GM19238 (cell line): Measurements from ENCODE around the gene PLVAP.

Experiments
- DNase-seq: peaks from one replicate; pipeline ENCODE4 v3.0.0; 2011; ENCODE audit warnings: low spot score; ENCODE audit not compliant: insufficient read length

Gene PLVAP

GRCh38 chr19:17359905-17360800, 17.0 kb downstream of the PLVAP start:
- DNase-seq, result no peak

GRCh38 chr19:17358395-17358794, 18.7 kb downstream of the PLVAP start:
- no peak for DNase-seq

DNA sequence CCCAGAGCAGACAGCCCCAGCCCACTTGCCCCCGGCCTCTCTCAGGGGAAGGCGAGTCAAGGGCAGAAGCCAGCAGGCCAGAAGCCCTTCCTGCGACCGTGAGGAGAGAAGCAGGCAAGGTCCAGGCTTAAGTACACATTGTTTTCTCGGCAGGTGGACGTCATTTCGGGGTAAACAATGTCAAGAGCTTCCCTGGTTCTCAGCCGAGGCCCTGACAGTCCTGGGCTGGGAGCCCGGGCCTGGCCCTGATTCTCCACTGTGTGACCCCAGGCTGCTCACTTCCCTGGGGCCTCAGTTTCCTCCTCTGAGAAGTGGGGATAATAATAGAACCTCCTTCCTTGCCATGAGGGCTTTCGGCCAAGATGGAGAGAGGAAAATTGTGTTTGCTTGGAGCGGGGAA, 19.4 kb downstream of the PLVAP start:
- no peak for DNase-seq

DNA sequence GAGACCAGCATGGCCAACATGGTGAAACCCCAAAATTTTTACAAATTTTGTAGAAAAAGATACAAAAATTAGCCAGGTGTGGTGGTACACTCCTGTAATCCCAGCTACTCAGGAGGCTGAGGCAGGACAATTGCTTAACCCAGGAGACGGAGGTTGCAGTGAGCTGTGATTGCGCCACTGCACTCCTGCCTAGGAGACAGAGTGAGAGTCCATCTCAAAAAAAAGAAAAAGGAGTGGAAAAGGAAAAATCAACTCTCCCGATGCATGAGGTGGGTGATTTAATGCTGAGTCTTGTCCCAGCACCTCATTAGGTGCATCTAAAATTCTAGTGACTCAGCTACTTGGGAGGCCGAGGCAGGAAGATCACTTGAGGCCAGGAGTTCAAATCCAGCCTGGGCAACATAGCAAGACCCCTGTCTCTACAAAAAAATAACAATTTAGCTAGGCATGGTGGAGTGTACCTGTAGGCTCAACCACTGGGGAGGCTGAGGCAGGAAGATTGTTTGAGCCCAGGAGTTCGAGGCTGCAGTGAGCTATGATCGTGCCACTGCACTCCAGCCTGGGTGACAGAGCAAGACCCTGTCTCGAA, 20.0 kb downstream of the PLVAP start:
- DNase-seq, result no peak

GRCh38 chr19:17353386-17353785, 23.8 kb downstream of the PLVAP start:
- DNase-seq, result no peak

DNA sequence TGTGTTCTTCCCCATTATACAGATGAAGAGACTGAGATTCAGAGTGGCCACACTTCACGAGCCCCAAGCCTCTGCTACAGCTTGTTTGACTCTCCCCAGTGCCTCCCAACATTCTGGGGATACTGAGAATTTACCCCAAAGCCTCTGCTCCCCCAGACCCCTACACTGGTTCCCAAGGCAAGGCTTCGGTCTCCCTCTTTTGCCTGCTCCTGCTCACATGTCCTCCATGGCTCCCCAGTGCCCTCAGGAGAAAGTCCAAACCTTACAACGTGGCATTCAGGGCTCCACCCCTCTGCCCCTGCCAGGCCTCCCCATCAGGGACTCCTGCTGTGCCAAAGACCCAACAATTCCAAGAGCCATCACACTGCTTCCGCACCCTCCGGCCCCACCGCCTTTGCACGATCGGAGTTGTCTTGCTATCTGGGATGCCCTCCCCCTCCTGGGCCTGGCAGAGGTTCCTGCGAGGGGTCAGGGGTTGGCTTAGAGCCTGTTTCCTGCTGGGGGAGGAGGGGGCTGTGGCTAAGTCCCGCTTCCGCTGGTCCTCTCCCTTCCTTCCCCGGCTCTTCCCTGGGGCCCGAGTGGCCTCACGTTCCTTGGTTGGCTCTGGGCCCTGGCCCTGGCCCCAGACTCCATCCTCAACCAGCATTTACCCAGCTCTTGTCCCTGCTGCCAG, 24.4 kb downstream of the PLVAP start:
- DNase-seq, result no peak

GRCh38 chr19:17351815-17352435, 25.2 kb downstream of the PLVAP start:
- no peak for DNase-seq

- no peak for DNase-seq
Measured at GRCh38 chr19:17348700-17349099, 28.4 kb downstream of the PLVAP start.

GRCh38 chr19:17347877-17348276, 29.3 kb downstream of the PLVAP start:
- no peak for DNase-seq

GRCh38 chr19:17347361-17347760, 29.8 kb downstream of the PLVAP start:
- DNase-seq, result no peak

DNA sequence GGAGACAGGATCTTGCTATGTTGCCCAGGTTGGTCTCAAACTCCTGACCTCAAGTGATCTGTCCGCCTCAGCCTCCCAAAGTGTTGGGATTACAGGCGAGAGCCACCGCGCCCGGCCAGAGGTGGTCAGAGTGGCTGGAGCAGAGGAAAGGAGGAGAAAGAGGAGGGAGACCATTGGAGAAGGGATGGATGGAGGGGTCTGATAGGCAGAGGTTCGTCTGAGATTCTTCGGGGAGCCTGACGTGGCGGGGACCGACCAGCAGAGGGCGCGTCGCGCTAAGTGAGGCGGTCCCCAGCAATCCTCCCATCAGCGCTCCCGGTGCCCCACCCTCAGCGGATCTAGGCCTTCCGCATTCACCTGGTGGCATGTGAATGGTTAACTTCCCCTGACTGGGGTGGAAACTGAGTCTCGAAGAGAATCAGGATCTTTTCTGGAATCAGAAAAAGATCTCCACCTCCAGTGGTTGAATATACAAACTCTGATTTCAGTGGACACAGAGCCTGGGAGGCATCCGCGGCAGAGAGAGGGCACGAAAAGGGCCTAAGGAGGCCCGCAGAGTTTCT, 31.0 kb downstream of the PLVAP start:
- peak; percentile 85 for DNase-seq

DNA sequence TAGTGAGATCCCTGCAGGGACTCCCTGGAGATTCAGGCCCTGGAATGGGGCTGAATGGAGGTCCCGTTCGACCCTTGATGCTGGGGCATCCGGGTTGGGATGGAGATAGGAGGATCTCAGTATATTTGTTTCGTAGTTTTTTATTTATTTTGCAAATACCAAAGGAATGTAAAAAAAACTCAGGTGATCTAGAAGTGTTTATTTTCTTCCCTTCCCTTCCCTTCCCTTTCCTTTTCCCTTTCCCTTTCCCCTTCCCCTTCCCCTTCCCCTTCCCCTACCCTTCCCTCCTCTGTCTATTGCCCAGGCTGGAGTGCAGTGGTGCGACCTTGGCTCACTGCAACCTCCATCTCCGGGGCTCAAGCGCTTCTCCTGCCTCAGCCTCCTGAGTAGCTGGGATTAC, 35.3 kb downstream of the PLVAP start:
- no peak for DNase-seq

- DNase-seq, result no peak
Measured at GRCh38 chr19:17341386-17341785, 35.8 kb downstream of the PLVAP start.

DNA sequence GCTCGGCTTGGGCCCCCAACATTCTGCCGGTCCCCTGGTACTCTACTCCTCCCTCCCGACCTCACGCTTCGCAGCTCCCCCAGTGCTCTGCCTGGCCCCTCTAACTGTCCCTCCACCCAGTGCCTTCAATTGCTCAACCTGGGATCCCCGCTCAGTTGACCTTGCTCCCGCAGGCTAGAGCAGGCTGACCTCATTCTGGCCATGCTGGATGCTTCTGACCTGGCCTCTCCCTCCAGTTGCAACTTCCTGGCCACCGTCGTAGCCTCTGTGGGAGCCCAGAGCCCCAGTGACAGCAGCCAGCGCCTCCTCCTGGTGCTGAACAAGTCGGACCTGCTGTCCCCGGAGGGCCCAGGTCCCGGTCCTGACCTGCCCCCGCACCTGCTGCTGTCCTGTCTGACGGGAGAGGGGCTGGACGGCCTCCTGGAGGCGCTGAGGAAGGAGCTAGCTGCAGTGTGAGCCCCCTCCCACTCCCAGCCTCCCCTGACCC, 36.2 kb downstream of the PLVAP start:
- no peak for DNase-seq

GRCh38 chr19:17340302-17340870, 36.8 kb downstream of the PLVAP start:
- no peak for DNase-seq

- no peak for DNase-seq
Measured at GRCh38 chr19:17339088-17339741, 37.9 kb downstream of the PLVAP start.

GRCh38 chr19:17338433-17339078, 38.6 kb downstream of the PLVAP start:
- DNase-seq, result no peak

DNA sequence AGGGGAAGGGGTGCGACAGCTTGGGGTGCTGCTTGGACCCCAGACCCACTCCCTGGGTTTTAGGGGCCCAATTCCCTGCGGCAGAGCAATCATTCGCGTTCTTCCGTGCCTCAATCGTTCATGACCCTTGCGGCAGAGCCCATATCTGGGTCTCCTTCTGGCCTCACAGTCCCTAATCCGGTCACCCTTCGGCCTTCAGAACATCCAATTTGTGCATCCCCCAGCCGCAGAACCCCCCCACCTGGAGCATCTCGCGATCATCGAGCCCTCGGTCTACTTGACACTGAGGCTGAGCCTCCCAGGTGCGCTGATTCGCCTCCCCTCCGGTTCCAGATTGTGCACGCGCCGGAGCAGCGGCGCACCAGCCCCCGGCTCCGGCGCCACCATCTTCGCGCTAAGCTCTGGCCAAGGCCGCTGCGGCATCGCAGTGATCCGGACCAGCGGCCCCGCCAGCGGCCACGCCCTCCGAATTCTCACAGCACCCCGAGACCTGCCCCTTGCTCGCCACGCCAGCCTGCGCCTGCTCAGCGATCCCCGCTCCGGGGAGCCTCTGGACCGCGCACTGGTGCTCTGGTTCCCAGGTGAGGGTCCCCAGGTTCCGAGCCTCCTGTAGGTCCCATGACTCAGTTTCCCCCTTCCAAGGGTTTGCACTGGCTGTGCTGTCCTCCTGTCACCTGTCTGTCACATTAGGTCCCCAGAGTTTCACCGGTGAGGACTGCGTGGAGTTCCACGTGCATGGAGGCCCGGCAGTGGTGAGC, 39.3 kb downstream of the PLVAP start:
- peak; percentile 41 for DNase-seq
